Epidermal melanocyte (primary cell): ENCODE results near the gene CHRD.
"Not testable (repeated sequence)": the region's sequence is repeated elsewhere in the genome, so short reads cannot be mapped to it uniquely, and the experiment has no call there.

Source experiments
- DNase-seq: peaks from one replicate; pipeline ENCODE4 v3.0.0; 2011; ENCODE audit warnings: low spot score; ENCODE audit not compliant: insufficient read length

Gene CHRD

DNA sequence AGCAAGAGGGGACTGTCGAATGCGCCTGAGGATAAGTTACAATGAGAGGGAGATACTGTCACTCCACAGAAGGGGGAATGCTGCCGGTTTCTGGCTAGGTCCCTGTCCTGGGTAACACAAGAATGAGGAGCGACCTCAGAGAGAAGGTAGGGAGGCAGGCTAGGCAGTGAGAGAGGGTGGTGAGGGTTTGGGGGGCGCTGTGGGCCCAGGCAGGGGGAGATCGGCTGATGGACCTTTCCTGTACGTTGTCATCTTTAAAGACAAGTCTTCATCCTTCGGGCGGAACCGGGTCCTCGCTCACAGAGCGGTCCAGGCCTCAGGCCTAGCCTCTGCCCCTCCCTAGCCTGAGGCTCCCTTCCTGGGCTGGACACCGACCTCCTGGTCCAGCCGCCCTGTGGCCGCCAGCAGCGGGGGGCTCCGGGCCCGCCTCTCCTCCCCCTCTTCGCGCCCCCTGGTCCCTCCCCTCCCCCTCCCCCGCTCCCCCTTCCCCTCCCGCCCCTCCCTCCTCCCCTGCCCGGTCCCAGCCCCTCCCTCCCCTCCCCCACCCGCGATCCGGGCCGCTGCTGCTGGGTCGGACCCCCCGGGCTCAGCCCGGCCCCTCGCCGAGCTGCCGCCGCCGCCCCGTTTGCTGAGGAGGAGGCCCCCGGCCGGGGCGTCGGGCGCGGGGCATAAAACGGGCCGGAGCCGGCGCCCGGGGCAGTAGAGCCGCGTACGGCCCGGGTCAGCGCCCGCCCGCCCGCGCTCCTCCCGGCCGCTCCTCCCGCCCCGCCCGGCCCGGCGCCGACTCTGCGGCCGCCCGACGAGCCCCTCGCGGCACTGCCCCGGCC is at the start of gene CHRD:
CHRD (plus strand) TSS at position 697 of the 827 bp plus-strand sequence. CDS start 265 bp downstream, outside the sequence.
- DNase-seq: no peak

DNA sequence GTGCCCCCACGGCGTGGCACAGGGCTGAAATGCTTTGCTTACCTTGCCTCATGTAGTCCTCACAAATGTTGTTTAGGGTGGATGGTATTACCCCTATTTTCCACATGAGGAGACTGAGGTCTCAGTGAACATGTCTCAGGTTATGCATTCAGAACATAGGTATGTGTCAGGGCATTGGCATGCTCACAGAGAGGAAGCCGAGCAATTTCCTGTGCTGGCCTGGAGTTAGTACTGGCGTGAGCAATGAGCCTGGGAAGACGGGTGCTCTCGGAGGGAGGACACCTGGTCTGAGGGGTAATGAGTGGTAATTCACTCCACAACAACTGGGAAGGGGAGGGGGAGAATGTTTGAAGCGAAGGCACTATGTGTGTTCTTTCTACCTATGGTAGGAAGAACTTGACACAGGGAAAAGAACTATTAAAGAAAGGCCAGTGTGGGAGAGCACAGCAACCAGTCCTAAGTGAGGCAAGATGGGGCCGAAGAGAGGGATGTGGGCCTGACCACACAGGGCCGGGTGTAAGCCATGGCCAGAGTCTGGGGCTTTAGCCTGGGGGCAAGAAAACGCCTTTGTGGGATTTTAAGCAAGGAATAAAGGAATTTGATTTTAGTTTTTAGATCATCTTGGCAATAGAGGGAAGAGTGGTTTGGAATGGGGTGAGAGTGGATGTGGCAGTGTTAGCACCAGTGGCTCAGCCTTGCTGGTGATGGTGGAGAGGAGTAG is 47.3 kb upstream of the CHRD start:
- no peak for DNase-seq

DNA sequence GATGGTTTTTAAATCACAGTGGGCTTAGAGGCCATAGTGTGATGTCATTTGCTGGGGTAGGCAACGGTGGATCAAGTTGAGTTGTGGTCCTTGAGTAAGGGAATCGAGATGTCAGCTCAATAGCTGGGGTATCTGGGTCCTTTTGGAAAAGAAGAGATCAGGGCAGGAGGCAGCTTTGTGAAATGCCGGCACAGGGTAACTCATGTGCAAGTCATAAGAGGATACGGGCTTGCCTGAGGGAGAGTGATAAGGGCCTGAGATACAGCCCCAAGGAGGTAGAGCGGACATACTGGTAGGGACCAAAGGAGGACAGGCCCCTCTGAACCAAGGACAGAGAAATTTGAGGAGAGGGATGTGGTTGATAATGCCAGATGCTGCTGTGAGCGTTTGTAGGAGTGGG is 46.7 kb upstream of the CHRD start:
- no peak for DNase-seq

DNA sequence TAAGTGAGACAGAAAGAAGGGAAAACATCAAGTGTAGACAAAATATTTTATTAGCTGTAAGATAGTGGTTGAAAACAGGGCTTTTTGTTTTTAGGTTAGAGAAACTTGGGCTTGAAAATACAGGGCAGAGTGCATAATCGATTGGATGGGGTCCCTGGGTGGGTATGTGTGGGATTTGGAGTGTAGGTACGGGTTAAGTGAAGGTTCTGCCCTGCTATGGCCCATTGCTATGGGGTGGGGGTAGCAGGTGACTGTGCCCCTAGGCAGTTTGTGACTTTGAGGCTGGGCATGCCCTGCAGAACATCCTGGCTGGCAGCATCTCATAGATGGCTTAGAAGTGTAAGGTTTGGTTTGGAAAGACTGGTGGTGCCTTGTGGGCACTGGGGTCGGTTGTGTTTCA is 46.2 kb upstream of the CHRD start:
- DNase-seq: no peak

DNA sequence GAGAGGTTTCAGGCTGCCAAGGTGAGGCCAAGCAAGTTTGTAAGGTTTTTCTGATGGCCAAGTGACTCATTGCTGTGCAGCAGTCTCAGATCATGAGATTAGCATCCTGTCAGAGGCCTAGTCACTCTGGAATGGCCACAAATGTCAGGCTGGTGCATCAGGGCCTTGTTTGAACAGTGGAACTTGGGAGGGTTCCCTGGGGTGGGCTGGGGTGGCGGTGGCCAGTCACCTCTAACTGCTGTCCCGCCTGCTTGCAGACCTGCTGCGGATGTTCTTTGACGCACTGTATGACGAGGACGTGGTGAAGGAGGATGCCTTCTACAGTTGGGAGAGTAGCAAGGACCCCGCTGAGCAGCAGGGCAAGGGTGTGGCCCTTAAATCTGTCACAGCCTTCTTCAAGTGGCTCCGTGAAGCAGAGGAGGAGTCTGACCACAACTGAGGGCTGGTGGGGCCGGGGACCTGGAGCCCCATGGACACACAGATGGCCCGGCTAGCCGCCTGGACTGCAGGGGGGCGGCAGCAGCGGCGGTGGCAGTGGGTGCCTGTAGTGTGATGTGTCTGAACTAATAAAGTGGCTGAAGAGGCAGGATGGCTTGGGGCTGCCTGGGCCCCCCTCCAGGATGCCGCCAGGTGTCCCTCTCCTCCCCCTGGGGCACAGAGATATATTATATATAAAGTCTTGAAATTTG is 45.2 kb upstream of the CHRD start:
- DNase-seq: no peak

DNA sequence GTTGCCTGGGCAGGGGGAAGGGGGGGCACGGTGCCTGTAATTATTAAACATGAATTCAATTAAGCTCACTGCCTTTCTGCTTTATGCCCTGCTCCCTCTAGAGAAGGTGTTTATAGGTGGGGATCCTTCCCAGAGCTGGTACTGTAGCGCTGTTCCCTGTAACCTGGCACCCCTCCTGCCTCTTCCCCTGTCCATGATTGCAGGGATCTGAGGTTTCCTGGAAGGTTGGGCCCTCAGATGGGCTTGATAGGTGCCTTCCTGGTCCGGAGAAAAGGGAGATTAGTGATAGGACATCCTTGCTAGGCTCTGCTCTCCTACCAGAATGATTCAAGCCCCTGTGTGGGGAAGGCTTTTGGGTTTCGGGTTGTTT is 44.6 kb upstream of the CHRD start:
- no peak for DNase-seq

DNA sequence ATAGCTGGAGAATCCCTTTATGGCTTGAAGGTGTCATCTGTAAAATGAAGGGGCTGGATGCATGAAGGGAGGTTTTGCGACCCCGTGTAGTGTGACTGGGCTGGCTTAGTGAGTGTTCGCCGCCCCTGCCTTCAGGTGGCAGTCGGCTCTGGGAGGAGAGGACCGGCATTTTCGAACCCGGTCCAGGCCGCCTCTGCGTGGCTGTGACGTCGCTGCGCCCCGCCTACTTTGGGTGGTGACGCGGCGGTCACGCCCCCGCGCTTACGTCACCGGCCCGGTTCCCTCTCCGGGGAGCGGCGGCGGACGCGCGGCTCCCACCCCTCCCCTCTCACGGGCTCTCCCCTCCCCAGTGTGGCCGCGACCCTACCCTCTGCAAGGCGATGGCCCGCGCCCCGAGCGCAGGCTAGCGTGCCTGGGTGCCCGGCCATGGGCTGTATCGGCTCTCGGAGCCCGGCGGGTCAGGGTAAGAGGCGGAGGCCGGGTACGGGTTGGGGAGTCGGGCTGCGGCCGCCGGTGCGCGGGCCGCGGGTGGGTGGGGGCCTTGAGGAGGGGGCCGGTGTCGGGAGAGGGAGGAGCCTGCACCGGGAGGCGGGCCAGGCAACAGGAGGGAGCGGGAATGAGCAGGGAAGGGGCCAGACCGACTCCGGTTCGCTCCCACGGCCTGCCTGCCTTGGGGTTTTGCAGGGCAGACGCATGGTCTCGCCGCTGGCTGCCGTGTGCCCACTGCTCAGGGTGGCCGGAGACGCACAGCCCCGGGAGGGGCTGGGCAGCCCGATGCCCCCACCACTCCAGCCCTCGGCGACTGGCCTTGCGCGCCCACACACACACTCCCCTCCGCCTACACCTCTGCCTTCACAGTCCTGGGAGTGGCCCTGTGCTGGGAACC is 44.0 kb upstream of the CHRD start:
- peak; percentile 78 for DNase-seq

DNA sequence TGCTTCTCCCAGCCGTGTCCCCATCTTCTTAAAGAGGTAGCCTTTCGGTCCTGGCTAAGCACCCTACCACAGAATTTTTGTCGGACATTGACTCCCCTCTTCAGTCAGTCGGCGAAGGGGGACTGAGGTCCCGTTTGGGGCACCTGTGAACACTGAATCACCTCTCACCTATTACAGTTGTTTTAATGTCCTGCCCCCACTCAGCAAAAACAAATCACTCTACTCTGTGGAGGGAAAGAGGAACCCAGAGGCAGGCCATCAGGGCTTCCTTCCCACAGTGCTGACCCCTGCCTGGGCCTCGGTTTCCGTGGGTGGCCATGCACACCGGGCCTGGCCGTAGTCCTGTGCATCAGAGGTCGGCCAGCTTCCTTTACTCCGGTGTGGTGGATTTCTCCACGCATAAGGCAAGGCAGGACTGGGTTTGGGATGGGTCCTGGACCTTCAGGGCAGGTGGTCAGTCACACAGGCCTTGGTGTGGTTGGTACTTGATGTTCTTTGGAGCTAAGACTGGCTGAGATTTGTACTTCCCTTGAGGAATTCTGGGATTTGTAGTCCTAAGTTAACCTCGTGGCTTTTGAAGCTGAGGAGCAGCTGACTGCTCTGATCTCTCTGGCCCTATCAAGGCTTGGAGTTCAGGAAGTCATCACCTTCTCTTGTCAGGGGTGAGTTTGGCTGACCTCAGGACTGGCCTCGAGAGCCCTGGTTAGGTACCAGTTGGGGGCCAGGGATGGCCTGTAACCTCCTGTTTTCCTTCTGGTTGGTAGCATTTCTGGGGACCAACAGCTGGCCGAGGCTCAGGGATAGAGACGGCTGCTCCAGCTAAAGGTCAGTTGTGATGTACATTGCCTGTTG is 43.1 kb upstream of the CHRD start:
- peak; percentile 95 for DNase-seq

DNA sequence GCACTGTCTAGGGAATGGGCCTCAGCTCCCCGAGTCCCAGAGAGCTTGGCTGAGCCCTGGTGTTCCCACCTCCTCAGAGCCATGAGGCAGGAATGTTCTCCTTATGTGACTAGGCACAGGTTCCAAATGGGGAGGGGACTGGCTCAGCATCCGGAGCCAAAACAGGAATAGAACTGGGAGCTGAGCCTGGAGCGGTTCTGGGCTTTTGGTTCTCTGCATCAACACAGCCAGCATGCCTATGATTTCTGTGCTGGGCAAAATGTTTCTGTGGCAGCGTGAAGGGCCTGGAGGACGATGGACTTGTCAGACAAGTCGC is 42.5 kb upstream of the CHRD start, which contains the start of gene FAM131A:
FAM131A (plus strand) TSS at position 202 of the 316 bp plus-strand sequence; CDS start at position 233, 31 bp downstream.
- DNase-seq: no peak

DNA sequence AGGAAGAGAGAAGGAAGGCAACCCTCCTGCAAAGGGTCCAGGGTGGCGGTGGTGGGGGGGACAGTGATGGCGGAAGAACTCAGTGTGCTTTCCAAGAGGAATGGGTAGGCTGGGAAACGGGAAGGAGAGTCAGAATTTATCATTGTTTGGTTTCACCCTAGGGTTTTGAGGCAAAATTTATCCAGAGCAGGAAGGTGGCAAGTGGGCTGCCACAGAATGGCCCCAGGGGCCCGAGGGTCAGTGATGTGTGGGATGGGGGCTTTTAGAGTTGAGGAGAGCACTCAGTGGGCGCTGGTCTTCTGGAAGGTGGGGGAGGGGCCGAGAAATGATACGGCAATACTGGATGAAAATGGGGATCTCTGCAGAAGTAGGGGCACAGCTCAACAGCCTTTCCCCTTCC is 41.9 kb upstream of the CHRD start:
- DNase-seq: no peak

DNA sequence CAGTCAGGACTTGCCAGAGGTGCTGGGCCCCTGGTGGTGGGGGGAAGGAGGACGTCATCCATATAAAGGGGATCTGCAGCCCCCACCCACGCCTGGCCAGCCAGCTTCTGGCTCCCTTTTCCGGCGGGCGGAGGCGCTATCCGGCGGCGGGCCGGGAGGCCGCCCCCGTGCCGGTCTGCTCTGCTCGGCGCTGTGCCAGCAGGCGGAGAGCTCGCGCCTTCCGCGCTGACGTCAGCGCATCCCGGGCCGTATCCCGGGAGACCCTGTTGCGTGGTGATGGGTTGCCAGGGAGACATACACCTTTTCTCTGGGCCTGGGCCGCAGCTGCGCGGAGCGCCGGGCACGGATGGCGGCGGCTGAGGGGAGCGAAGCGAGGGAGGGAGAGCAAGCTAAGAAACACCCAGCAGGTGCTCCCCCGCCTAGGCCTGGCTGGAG is 41.3 kb upstream of the CHRD start:
- DNase-seq: no peak

DNA sequence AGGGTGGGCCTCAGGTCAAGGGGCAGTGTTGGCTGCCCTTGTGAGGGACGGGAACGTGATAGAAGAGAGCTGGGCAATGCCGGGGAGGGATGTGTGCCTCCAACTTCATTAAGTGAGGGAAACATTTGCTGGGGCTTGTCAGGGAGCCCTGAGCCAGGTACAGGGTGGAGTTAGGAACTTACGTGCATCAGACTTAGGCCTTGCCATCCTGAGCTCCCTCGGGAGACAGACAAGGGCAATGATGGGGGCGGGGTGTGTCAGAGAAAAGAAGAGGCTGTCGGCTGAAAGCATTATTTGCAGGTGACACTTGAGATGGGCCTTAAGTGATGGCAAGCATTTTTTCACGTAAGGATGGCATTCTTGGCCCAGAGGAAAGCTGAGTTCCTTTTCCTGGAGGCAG is 40.9 kb upstream of the CHRD start:
- DNase-seq: no peak

DNA sequence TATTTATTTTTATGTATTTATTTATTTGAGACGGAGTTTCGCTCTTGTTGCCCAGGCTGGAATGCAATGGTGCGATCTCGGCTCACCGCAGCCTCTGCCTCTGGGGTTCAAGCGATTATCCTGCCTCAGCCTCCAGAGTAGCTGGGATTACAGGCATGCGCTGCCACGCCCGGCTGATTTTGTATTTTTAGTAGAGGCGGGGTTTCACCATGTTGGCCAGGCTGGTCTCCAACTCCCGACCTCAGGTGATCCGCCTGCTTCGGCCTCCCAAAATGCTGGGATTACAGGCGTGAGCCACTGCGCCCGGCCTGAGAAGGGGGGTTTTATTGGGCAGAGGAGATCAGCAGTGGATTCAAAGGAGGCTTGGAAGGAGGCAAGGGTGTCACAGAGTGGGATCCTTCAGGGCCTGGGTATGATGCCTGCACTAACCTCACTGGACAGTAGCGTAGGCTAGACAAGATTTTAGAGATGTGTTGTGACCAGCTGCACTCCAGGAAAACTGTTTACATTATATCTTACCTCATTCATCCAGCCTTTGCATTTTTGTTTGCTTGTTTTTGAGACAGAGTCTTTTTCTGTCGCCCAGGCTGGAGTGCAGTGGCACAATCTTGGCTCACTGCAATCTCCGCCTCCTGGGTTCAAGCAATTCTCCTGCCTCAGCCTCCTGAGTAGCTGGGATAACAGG is 40.3 kb upstream of the CHRD start:
- DNase-seq: not testable (repeated sequence)

DNA sequence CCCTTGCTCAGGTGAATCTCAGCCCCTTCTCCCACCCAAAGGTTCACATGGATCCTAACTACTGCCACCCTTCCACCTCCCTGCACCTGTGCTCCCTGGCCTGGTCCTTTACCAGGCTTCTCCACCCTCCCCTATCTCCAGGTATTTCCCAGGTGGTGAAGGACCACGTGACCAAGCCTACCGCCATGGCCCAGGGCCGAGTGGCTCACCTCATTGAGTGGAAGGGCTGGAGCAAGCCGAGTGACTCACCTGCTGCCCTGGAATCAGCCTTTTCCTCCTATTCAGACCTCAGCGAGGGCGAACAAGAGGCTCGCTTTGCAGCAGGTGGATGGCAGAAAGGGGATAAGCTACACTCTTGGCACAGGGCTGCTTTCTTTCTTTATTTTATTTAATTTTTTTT is 37.9 kb upstream of the CHRD start:
- DNase-seq: no peak

DNA sequence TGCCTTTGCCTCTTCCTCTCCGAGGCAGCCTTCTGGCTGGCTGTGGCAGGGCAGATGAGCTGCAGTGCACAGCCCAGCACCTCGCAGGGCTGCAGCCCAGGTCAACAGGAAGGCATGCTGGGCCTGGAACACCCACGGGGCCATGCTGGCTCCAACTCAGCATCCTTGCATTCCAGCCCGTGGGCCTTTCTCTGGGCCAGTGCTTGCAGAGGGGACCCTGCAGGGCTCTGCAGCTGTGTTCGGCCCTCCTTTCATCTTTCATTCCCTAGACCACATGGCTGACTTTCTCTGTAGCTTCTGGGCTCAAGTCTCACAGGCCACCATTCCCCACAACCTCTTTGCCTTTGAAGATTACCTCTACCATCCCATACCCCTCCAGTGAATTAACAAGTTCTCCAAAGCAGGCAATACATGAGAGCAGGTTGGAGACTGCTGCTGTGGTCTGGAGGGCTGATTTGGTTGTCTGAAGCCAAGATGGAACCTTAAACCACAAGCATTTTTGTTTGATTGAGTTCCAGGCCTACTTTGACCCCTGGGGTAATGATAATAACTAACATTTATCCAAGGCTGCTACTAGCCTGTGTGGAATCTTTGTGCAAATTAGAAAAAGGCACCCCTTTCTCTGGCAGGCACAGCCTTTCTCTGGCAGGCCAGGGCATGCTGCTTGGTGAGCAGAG is 36.5 kb upstream of the CHRD start:
- DNase-seq: no peak

DNA sequence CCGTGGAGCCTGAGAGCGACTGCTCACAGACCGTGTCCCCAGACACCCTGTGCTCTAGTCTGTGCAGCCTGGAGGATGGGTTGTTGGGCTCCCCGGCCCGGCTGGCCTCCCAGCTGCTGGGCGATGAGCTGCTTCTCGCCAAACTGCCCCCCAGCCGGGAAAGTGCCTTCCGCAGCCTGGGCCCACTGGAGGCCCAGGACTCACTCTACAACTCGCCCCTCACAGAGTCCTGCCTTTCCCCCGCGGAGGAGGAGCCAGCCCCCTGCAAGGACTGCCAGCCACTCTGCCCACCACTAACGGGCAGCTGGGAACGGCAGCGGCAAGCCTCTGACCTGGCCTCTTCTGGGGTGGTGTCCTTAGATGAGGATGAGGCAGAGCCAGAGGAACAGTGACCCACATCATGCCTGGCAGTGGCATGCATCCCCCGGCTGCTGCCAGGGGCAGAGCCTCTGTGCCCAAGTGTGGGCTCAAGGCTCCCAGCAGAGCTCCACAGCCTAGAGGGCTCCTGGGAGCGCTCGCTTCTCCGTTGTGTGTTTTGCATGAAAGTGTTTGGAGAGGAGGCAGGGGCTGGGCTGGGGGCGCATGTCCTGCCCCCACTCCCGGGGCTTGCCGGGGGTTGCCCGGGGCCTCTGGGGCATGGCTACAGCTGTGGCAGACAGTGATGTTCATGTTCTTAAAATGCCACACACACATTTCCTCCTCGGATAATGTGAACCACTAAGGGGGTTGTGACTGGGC is 35.1 kb upstream of the CHRD start:
- no peak for DNase-seq

DNA sequence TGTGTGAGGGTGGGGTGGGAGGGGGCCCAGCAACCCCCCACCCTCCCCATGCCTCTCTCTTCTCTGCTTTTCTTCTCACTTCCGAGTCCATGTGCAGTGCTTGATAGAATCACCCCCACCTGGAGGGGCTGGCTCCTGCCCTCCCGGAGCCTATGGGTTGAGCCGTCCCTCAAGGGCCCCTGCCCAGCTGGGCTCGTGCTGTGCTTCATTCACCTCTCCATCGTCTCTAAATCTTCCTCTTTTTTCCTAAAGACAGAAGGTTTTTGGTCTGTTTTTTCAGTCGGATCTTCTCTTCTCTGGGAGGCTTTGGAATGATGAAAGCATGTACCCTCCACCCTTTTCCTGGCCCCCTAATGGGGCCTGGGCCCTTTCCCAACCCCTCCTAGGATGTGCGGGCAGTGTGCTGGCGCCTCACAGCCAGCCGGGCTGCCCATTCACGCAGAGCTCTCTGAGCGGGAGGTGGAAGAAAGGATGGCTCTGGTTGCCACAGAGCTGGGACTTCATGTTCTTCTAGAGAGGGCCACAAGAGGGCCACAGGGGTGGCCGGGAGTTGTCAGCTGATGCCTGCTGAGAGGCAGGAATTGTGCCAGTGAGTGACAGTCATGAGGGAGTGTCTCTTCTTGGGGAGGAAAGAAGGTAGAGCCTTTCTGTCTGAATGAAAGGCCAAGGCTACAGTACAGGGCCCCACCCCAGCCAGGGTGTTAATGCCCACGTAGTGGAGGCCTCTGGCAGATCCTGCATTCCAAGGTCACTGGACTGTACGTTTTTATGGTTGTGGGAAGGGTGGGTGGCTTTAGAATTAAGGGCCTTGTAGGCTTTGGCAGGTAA is 34.3 kb upstream of the CHRD start:
- DNase-seq: peak; percentile 79
